Keratinocyte (primary cell): ENCODE data around the gene SLC9A7. TPM values are rescaled to one million over a fixed set of nuclear protein-coding genes. Genes with fewer than 3 reads are reported as not detected.

Source experiments
- DNase-seq: peaks from one replicate; pipeline ENCODE4 v3.0.0-alpha.2; 2011; ENCODE audit warnings: low read depth, missing footprints, low spot score
- FAIRE-seq: peaks from 2 replicates; lab custom pipeline; 2011; peaks lifted over from hg19 to GRCh38; lab: Jason Lieb, UNC
- H2AFZ ChIP-seq: 2 replicates; pipeline ENCODE4 v1.6.0; 2012; ENCODE audit warnings: low read length, control low read depth, inconsistent platforms; ENCODE audit not compliant: control insufficient read depth
- H3K27ac ChIP-seq: 2 replicates; pipeline ENCODE4 v1.5.1; 2011; ENCODE audit warnings: low read length; ENCODE audit not compliant: control insufficient read depth, insufficient read depth
- H3K27me3 ChIP-seq: 3 replicates; pipeline ENCODE4 v1.6.0; 2011; ENCODE audit warnings: low read length; ENCODE audit not compliant: control insufficient read depth, insufficient read depth; ENCODE audit errors: extremely low read depth
- H3K36me3 ChIP-seq, 2 experiments: 2 replicates in 1 of 2; 3 replicates in 1 of 2; pipeline ENCODE4 v1.5.1; 2011; ENCODE audit warnings: low read length in 2 of 2, mild to moderate bottlenecking in 1 of 2; ENCODE audit not compliant: control insufficient read depth in 2 of 2, insufficient read depth in 2 of 2; ENCODE audit errors: extremely low read depth in 1 of 2
- H3K4me1 ChIP-seq: 3 replicates; pipeline ENCODE4 v1.5.1; 2011; ENCODE audit warnings: low read length; ENCODE audit not compliant: control insufficient read depth, insufficient read depth; ENCODE audit errors: extremely low read depth
- H3K4me2 ChIP-seq: 3 replicates; pipeline ENCODE4 v1.6.0; 2011; ENCODE audit warnings: low read depth, low read length; ENCODE audit not compliant: control insufficient read depth, insufficient read depth; ENCODE audit errors: extremely low read depth
- H3K4me3 ChIP-seq, 3 experiments: fragments of 200-600 bp in 1 of 3; sonication (generic) in 1 of 3; 2 replicates in 2 of 3; 3 replicates in 1 of 3; pipeline ENCODE4 v1.5.1; 2011 to 2016; ENCODE audit warnings: low read length in 3 of 3, mild to moderate bottlenecking in 3 of 3, control low read depth in 2 of 3, inconsistent platforms in 1 of 3, low read depth in 1 of 3, mixed read lengths in 1 of 3, mixed run types in 1 of 3, moderate library complexity in 1 of 3; ENCODE audit not compliant: control insufficient read depth in 2 of 3, insufficient read depth in 2 of 3; ENCODE audit errors: extremely low read depth in 1 of 3
- H3K79me2 ChIP-seq: 2 replicates; pipeline ENCODE4 v1.6.0; 2012; ENCODE audit warnings: low read length; ENCODE audit not compliant: control insufficient read depth, insufficient read depth
- H3K9ac ChIP-seq: 3 replicates; pipeline ENCODE4 v1.6.0; 2011; ENCODE audit warnings: low read length; ENCODE audit not compliant: control insufficient read depth, insufficient read depth; ENCODE audit errors: extremely low read depth
- H3K9me1 ChIP-seq: 3 replicates; pipeline ENCODE4 v1.6.0; 2011; ENCODE audit warnings: low read length; ENCODE audit not compliant: control insufficient read depth, insufficient read depth; ENCODE audit errors: extremely low read depth
- H3K9me3 ChIP-seq: 2 replicates; pipeline ENCODE4 v1.5.1; 2012; ENCODE audit warnings: low read depth, low read length; ENCODE audit not compliant: control insufficient read depth
- H4K20me1 ChIP-seq: 3 replicates; pipeline ENCODE4 v1.6.0; 2011; ENCODE audit warnings: low read length; ENCODE audit not compliant: control insufficient read depth, insufficient read depth; ENCODE audit errors: extremely low read depth
- EZH2 ChIP-seq: IDR thresholded peaks from one replicate; pipeline ENCODE4 v1.6.1; 2012; ENCODE audit warnings: inconsistent platforms, mild to moderate bottlenecking, low read length, moderate library complexity
- dilution Hi-C: fragments of 300-500 bp; cut with MboI; formaldehyde crosslinking; loops from one replicate; pipeline ENCODE4 v1.7.0; 2020; ENCODE audit warnings: low sequenced_read_pairs; ENCODE audit not compliant: extremely low pct_ligation_motif_present
- polyA plus RNA-seq, 5 experiments: library from polyadenylated mRNA; depleted of rRNA in 3 of 5; stranded (reverse) in 3 of 5; stranded (forward) in 1 of 5; unstranded in 1 of 5; fragments of >200 nt; gene quantifications; 1 replicate in 1 of 5; 2 replicates in 3 of 5; 3 replicates in 1 of 5; pipeline versions ENCODE4 v1.2.1 to v1.2.3, GENCODE V29; 2011 to 2012; ENCODE audit warnings: missing spikeins in 2 of 5, low read depth in 1 of 5, low replicate concordance in 1 of 5
- TF ChIP-seq, protein P1 (sequence below), 3 experiments: IDR thresholded peaks in 1 of 3; conservative IDR thresholded peaks in 1 of 3; optimal IDR thresholded peaks in 1 of 3; 2 replicates in 2 of 3; 3 replicates in 1 of 3; pipeline versions ENCODE3 to v1.5.1; 2011; ENCODE audit warnings: low read length in 3 of 3, mild to moderate bottlenecking in 3 of 3, moderate library complexity in 2 of 3, control low read depth in 1 of 3, inconsistent platforms in 1 of 3; ENCODE audit not compliant: insufficient read depth in 2 of 3; ENCODE audit errors: extremely low read depth in 1 of 3

Gene SLC9A7
- polyA plus RNA-seq, 1 donor (not counting 4 experiments of a cell fraction or from before 2014, with no cell fraction given) = 8.1 TPM

DNA sequence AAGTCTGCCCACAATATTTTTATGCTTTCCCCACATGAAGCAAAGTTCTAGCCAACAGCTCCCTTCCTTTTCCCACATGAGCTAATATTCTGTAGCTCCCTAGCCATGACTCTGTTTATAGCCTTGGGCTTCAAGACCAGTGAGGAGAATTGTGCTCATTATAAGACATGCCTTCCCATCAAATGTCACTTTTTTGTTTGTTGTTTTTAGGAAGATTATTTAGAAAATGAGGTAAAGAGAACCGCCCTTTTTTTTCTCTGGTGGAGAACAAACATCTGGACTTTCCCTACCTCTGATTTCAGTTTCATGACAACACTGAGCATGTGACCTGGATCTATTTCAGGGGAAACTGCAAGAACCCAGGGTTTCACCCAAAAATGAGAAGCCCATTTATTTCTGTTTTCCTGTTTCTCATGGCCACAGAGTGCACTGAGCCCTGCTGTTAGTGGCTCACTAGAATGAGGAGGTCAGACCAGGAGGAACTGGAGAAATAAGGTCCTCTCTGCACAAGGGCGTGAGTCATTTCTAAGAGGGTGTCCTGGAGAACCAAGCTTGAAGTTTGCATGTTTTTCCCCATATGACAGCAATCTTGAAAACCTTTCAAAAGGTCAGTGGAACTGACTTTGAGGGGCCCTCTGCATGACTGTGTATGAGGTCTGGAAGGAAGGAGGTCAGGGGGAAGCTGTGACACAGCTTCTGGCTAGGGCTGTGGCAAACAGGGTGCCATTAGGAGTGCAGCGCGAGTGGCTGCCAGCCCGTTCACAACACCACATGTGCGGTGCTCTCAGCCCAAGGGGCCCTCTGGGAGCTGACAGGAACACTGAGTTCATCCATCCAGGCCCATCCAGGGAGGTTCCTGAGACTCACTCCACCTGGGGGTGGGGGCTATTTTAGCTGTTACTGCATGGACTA lies 130.2 kb downstream of the SLC9A7 start:
- no peaks in the 10 kb centered on the region for H3K79me2 ChIP-seq
- H3K27me3 ChIP-seq = no peaks in the 10 kb centered on the region
- no peak overlapping the region for H3K9ac ChIP-seq
- H3K9me3 ChIP-seq = no peaks in the 10 kb centered on the region
- no peaks in the 10 kb centered on the region for H3K9me1 ChIP-seq
- no peak overlapping the region for H3K4me2 ChIP-seq
- no peaks in the 10 kb centered on the region for H4K20me1 ChIP-seq
- DNase-seq = no peak
- H3K4me3 ChIP-seq = no peak overlapping the region
- H3K36me3 ChIP-seq = no peaks in the 10 kb centered on the region
- no peak overlapping the region for H2AFZ ChIP-seq
- FAIRE-seq = no peak
- H3K4me1 ChIP-seq = no peaks in the 10 kb centered on the region
- dilution Hi-C loops = no loop called here
- no peak for TF ChIP-seq EZH2
- TF ChIP-seq, protein P1, sequence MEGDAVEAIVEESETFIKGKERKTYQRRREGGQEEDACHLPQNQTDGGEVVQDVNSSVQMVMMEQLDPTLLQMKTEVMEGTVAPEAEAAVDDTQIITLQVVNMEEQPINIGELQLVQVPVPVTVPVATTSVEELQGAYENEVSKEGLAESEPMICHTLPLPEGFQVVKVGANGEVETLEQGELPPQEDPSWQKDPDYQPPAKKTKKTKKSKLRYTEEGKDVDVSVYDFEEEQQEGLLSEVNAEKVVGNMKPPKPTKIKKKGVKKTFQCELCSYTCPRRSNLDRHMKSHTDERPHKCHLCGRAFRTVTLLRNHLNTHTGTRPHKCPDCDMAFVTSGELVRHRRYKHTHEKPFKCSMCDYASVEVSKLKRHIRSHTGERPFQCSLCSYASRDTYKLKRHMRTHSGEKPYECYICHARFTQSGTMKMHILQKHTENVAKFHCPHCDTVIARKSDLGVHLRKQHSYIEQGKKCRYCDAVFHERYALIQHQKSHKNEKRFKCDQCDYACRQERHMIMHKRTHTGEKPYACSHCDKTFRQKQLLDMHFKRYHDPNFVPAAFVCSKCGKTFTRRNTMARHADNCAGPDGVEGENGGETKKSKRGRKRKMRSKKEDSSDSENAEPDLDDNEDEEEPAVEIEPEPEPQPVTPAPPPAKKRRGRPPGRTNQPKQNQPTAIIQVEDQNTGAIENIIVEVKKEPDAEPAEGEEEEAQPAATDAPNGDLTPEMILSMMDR (optimal IDR thresholded peaks at IDR 0.05 in 1 of 3, IDR thresholded peaks at IDR 0.05 in 1 of 3, conservative IDR thresholded peaks at IDR 0.05 in 1 of 3; ENCODE audit: extremely low read depth in 1 of 3, insufficient read depth in 2 of 3, low read length in 3 of 3) = no peak
- H3K27ac ChIP-seq = no peak overlapping the region

DNA sequence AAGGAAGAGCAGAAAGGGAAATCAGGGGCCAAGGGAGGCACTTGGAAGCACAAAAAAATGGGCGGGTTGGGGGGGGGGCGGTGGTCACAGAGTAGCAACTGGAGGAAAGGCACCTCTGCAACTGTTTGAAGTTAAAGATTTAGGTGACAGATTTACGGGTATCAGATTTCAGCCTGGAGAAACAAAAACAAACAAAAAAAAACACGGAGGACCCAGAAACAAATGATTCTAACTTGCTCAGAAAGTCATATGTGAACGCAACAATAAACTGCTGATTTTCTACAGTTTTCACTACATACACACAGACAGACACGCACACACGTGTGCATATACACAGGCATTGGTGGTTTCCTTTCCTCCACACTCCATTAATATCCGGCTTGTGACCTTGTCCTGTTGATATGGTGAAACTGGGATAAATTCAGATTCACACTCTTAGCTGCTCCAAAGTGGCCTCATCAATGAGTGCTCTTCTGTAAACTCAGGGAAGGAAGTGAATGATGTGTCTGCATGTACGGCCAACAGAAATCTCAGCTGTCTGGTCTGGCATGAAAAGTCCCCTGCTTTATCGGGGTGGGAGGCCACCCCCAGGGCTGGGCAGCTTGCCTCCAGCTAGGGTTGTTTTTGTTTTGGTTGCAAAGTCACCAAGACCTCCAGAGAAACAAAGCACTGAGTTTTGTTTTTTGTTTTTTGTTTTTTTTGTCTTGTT lies 131.1 kb downstream of the SLC9A7 start:
- no peak overlapping the region for H2AFZ ChIP-seq
- no peak for TF ChIP-seq EZH2
- TF ChIP-seq, protein P1 (optimal IDR thresholded peaks at IDR 0.05 in 1 of 3, IDR thresholded peaks at IDR 0.05 in 1 of 3, conservative IDR thresholded peaks at IDR 0.05 in 1 of 3; ENCODE audit: extremely low read depth in 1 of 3, insufficient read depth in 2 of 3, low read length in 3 of 3) = no peak
- H3K9ac ChIP-seq = no peak overlapping the region
- no peak overlapping the region for H3K4me2 ChIP-seq
- H3K79me2 ChIP-seq = no peaks in the 10 kb centered on the region
- no peak overlapping the region for H3K27ac ChIP-seq
- no peaks in the 10 kb centered on the region for H4K20me1 ChIP-seq
- no peaks in the 10 kb centered on the region for H3K36me3 ChIP-seq
- no peaks in the 10 kb centered on the region for H3K4me1 ChIP-seq
- dilution Hi-C loops = no loop called here
- H3K9me1 ChIP-seq = no peaks in the 10 kb centered on the region
- FAIRE-seq = no peak
- no peak for DNase-seq
- H3K9me3 ChIP-seq = no peaks in the 10 kb centered on the region
- H3K4me3 ChIP-seq = no peak overlapping the region
- no peaks in the 10 kb centered on the region for H3K27me3 ChIP-seq
